Fibroblast of skin of right biceps (primary cell): ENCODE results near the gene CEACAM19.
"Not testable (repeated sequence)": the region's sequence is repeated elsewhere in the genome, so short reads cannot be mapped to it uniquely, and the experiment has no call there.

Source experiments
- DNase-seq: peaks from one replicate; pipeline ENCODE4 v3.0.0-alpha.2; 2013

The CEACAM19 gene, protein sequence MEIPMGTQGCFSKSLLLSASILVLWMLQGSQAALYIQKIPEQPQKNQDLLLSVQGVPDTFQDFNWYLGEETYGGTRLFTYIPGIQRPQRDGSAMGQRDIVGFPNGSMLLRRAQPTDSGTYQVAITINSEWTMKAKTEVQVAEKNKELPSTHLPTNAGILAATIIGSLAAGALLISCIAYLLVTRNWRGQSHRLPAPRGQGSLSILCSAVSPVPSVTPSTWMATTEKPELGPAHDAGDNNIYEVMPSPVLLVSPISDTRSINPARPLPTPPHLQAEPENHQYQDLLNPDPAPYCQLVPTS

GRCh38 chr19:44671400-44671799 lies at the start of gene CEACAM19:
Gene CEACAM19 (plus strand): TSS chr19:44671482. CDS start chr19:44671932, 450 bp downstream.
- DNase-seq: no peak

DNA sequence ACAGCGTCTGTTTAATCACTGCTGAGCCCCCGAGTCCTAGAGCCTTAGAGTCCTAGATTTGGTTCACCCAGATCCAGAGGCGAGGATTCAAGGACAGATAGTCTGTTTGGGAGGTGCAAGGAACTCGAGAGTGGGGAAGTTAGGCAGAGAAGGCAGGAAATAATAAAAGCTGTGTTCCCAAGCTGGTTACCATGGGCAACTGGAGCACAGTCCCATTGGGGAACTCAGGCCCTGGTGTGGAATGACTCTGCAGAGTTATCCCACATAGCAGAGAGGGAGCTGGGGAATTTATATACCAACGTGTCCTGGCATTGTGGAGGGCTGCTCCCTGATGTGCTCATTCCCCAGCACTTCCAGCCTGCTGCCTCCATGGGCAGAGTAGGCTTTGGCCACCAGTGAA lies 48.2 kb upstream of the CEACAM19 start:
- peak; percentile 66 for DNase-seq

DNA sequence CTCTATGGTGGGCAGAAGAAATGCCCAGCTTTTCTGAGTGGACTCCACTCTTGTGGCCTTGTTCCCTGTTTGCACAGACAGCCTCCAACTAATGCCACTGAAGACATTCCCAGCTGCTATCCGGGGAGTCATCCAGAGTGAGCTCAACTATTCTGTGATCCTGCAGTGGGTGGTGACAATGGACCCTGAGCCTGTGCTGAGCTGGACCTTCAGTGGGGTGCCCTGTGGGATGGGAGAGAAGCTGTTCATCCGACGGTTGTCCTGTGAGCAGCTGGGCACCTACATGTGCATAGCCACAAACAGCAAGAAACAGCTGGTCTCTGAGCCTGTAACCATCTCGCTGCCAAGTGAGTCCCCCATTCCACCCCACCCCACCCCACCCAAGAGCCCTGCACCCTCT lies 47.7 kb upstream of the CEACAM19 start:
- DNase-seq: no peak

DNA sequence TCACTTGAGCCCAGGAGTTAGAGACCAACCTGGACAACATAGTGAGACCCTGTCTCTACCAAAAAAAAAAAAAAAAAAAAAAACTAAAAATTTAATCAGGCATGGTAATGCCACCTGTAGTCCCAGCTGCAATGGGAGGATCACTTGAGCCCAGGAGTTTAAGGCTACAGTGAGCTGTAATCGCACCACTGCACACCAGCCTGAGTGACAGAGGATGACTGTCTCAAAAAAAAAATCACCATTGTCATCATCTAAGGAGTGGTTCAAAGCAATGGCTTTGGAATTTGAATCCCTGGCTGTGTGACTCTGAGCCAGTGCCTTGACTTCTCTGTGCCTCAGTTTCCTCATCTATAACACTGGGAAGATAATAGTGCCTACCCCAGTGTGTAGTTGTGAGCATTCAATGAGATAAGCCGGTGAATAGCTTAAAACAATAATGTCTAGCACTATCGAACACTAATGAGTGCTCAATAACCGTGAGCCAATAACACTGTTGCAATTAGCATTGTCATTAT lies 46.4 kb upstream of the CEACAM19 start:
- DNase-seq: no peak

GRCh38 chr19:44625637-44626036 lies 45.6 kb upstream of the CEACAM19 start:
- DNase-seq: peak; percentile 66

DNA sequence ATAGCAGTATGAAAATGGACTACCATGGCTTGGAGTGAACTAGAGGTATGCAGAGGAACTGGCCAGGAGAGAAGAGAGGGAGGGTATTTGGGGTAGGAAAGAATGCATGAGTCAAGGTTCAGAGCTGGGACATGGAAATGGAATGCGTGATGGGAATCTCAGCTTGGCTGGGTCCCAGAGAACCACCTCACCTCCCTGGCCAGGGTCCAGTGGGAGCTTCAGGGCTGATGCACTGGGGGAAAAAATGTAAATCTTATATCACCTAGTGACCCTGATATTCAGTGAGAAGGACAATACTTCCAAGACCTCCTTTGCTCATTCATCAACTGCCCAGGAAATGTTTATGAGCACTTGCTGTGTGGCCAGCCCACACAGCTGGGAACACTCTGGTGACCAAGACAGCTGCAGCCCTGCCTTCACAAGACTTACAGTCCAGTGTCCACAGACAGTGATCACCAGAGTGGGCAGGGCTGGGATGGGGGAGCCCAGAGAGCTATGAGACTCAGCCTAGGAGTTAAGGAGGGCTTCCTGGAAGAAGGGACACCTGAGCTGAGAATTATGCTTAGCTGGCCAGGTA lies 45.1 kb upstream of the CEACAM19 start:
- DNase-seq: peak; percentile 99

GRCh38 chr19:44627631-44628030 lies 43.7 kb upstream of the CEACAM19 start:
- peak; percentile 37 for DNase-seq

DNA sequence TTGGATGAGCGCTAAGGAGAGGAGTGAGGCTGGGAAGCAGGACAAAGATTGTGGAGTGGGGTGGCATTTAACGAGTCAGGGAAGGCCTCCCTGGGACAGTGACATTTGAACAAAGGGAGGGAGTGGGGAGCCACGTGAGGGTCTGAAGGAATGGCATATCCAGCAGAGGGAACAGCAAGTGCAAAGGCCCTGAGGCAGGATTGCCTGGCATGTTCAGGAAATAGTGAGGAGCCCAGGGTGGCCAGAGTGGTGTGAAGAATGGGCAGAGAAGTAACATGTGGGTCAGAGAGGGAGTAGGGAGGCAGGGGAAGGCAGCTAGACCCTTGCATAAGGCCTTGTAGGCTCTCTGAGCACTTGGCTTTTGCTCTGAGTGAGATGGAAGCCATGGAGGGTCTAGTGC lies 42.5 kb upstream of the CEACAM19 start:
- no peak for DNase-seq

DNA sequence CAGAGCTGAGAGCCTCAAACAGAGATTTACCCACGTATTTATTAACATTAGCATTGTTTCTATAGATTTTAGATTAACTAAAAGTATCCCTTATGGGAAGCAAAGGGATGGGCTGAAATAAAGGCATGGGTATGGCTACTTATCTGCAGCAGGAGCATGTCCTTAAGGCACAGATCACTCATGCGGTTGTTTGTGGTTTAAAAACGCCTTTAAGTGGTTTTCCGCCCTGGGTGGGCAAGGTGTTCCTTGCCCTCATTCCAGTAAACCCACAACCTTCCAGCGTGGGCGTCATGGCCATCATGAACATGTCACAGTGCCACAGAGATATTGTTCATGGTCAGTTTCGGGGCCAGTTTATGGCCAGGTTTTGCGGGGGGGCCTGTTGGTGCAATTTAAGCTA lies 39.7 kb upstream of the CEACAM19 start:
- not testable (repeated sequence) for DNase-seq

DNA sequence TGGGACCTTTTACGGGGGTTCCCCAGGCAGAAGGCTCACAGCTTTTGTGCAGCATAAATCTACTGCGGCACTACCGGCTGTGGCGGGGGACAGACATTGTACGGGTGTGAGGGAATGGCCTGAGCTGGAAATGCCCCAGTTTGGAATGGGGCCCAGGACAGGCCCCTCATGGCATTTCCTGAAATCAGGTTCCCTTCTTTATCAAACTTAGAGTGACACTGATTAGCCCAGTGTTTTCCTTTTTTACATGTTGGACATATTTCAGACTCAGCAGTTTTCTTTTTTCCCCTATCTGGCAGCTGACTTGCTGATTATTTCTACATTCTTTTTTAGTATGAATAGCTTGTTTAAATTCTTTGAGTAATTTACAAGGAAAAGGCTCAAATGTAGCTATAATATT lies 37.2 kb upstream of the CEACAM19 start:
- not testable (repeated sequence) for DNase-seq

DNA sequence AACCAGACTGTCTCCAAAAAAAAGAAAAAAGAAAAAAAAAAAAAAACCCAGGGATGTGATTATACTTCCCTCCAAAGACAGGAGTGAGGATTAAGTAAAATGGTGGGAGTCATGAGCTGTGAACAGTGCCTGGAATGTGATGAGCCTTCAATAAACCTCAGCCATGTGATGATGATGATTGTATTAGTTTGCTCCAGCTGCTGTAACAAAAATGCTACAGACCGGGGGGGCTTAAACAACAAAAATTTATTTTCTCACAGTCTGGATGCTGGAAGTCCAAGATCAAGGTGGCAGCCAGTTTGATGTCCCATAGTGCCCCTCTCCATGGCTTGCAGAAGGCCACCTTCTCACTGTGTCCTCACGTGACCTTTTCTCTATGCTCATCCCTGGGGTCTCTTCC lies 36.5 kb upstream of the CEACAM19 start:
- peak; percentile 26 for DNase-seq

DNA sequence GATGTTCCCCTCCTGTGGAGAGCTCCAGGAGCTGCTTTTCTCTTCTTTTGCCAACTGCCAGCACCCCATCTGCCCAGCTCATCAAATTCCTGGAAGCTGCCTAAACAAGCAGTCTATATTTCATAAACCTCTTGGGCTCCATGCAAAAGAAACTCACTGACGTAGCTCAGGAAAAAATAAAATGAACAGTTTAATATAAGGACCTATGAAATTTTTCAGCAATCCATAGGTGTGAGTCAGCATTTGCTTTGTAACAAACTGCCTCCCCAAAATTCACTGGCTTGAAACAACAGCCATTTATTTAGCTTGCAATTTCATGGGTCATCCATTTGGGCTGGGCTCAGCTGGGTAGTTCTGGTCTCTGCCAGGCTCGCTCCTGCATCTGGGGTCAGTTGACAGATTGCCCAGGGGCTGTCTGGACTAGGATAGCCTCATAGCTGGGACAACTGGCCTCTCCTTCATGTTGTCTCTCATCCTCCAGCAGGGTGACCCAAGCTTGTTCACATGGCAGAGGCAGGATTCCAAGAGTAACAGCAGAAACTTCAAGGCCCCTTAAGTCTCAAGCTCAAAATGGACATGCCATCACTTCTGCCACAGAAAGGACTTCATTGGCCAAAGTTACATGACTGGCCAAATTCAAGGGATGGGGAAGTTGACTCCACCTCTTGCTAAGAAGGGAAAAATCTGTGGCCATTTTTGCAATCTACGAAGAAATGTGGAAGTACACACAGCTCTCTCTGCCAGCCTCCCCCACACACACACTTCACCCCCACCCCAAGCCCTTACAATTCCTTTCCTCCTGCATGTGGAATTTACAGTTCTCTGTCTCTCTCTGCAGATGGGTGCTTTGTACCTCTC lies 35.5 kb upstream of the CEACAM19 start:
- peak; percentile 72 for DNase-seq

GRCh38 chr19:44636439-44637389 lies 34.6 kb upstream of the CEACAM19 start:
- no peak for DNase-seq

- no peak for DNase-seq
Measured at GRCh38 chr19:44637390-44637764, 33.9 kb upstream of the CEACAM19 start.

DNA sequence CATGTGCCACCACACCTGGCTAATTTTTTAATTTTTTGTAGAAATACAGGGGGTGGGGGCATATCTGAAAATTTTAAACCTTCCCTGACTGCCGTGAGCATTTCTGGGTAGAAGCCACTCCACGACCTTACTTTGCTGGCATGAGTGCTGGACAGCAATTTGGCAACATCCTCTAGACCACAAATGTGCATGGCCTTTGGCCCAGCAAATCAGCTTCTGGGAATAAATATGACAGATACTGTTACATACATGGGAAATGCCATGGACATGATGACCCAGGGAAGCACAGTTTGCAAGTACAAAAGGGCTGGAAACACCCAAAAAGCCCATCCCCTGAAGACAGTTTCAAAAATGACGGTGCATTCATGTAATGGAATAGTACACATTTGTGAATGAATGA lies 30.8 kb upstream of the CEACAM19 start:
- peak; percentile 69 for DNase-seq

DNA sequence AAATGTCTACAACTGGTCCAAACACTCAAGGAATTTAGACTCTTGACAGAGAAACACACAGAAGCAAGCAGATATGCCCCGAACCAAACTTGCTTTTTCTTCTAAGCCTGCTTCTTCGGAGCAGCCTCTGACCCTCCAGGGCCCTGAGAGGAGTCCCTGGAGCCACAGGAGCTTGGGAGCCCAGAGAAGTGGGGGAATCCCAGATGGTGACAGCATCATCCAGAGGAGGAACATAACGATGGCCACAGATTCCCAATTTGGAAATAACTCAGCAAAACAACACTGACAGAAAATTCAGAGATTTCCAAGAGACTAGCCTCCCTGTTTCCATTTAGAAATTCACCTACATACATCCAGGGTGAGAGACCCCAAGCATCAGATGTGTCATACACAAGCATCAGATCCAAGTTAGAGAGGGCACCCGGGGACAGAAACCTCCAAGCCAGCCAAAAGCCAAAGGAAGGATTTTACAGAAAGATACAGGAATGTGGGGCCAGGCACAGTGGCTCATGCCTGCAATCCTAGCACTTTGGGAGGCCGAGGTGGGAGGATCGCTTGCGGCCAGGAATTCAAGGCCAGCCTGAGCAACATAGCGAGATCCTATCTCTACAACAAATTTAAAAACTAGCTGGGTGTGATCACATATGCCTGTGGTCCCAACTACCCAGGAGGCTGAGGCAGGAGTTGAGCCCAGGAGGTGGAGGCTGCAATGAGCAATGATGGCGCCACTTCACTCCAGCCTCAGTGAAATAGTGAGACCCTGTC lies 29.6 kb upstream of the CEACAM19 start:
- no peak for DNase-seq

GRCh38 chr19:44642377-44642776 lies 28.9 kb upstream of the CEACAM19 start:
- no peak for DNase-seq

- peak; percentile 84 for DNase-seq
Measured at GRCh38 chr19:44643605-44644401, 27.5 kb upstream of the CEACAM19 start, which contains the start of gene PVR. Gene PVR (plus strand): TSS chr19:44643910. CDS start chr19:44644097, 187 bp downstream.

DNA sequence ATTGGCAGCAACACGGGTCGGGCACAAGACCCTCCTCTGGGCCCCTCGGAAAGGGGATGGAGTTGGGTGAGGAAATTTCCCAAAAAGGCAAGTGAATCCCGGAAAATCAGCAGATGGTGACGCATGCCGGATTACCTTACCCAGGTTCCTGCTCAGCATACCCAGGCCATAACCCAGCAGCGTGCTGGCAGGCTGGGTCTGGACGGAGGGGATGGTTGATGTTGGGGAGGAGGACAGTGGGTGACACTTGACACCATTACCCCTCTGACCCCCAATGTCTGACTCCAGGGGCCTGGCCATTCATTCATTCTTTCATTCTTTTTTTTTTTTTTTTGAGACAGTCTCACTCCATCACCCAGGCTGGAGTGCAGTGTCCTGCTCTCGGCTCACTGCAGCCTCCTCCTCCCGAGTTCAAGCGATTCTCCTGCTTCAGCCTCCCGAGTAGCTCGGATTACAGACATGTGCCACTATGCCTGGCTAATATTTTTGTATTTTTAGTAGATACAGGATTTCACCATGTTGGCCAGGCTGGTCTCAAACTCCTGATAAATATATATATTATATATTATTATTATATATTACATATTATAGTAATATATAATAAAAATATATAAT lies 26.8 kb upstream of the CEACAM19 start:
- DNase-seq: peak; percentile 58

DNA sequence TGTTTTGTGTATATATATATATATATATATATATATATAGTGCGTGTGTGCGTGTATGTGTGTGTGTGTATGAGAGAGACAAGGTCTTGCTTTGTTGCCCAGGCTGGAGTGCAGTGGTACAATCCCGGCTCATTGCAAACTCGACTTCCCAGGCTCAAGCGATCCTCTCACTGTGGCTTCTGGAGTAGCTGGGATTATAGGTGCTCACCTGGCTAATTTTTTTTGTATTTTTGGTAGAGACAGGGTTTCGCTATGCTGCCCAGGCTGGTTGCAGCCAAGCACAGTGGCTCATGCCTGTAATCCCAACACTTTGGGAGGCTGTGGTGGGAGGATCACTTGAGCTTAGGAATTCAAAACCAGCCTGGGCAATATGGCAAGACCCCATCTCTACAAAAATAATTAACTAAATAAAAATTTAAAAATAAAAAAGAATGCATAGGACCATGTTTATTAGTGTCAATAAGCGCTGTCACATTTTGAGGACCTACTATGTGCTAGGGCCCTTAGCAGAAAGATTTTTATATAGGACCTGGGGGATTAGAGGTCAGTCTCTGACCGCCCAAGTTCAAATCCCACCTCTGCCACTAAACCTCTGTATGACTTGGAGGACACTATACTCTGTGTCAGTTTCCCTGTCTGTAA lies 25.8 kb upstream of the CEACAM19 start:
- no peak for DNase-seq
